Measurements from ENCODE around the gene WSCD1.
A peak's percentile ranks its signal among the peaks of the same experiment; 100 is the strongest.

The WSCD1 gene

GRCh38 chr17:6061290-6061689 is 8.9 kb upstream of the WSCD1 start:
- peak; percentile 40 for DNase-seq (ENCODE audit: low read depth)

- DNase-seq (ENCODE audit: low read depth): no peak
Observed at GRCh38 chr17:6064868-6065267, 5.3 kb upstream of the WSCD1 start.

GRCh38 chr17:6065351-6065750 is 4.8 kb upstream of the WSCD1 start:
- DNase-seq (ENCODE audit: low read depth): no peak

GRCh38 chr17:6066183-6066948 is 3.8 kb upstream of the WSCD1 start:
- no peak for DNase-seq (ENCODE audit: low read depth)

GRCh38 chr17:6067060-6067459 is 3.1 kb upstream of the WSCD1 start:
- DNase-seq (ENCODE audit: low read depth): no peak

GRCh38 chr17:6070430-6070912 is 292 bp downstream of the WSCD1 start:
- no peak for DNase-seq (ENCODE audit: low read depth)

GRCh38 chr17:6070913-6071511 is 833 bp downstream of the WSCD1 start:
- DNase-seq (ENCODE audit: low read depth): peak; percentile 15

- no peak for DNase-seq (ENCODE audit: low read depth)
Observed at GRCh38 chr17:6071528-6072065, 1.4 kb downstream of the WSCD1 start.

- no peak for DNase-seq (ENCODE audit: low read depth)
Observed at GRCh38 chr17:6072157-6072556, 2.0 kb downstream of the WSCD1 start.

- no peak for DNase-seq (ENCODE audit: low read depth)
Observed at GRCh38 chr17:6072611-6073010, 2.4 kb downstream of the WSCD1 start.

GRCh38 chr17:6073620-6074019 is 3.4 kb downstream of the WSCD1 start:
- DNase-seq (ENCODE audit: low read depth): no peak

- no peak for DNase-seq (ENCODE audit: low read depth)
Observed at GRCh38 chr17:6075050-6075449, 4.9 kb downstream of the WSCD1 start.

- no peak for DNase-seq (ENCODE audit: low read depth)
Observed at GRCh38 chr17:6075845-6076244, 5.7 kb downstream of the WSCD1 start.

GRCh38 chr17:6077752-6078151 is 7.6 kb downstream of the WSCD1 start:
- DNase-seq (ENCODE audit: low read depth): no peak

GRCh38 chr17:6078458-6078871 is 8.3 kb downstream of the WSCD1 start:
- DNase-seq (ENCODE audit: low read depth): no peak

GRCh38 chr17:6079155-6079888 is 9.1 kb downstream of the WSCD1 start:
- no peak for DNase-seq (ENCODE audit: low read depth)

GRCh38 chr17:6079960-6080359 is 9.8 kb downstream of the WSCD1 start:
- no peak for DNase-seq (ENCODE audit: low read depth)

- no peak for DNase-seq (ENCODE audit: low read depth)
Observed at GRCh38 chr17:6080711-6081430, 10.7 kb downstream of the WSCD1 start.

- DNase-seq (ENCODE audit: low read depth): no peak
Observed at GRCh38 chr17:6082335-6082734, 12.2 kb downstream of the WSCD1 start.

- DNase-seq (ENCODE audit: low read depth): no peak
Observed at GRCh38 chr17:6084311-6085161, 14.4 kb downstream of the WSCD1 start.

- no peak for DNase-seq (ENCODE audit: low read depth)
Observed at GRCh38 chr17:6085812-6086211, 15.6 kb downstream of the WSCD1 start.

Measured in iris pigment epithelial cell (primary cell).